ENCODE data around the gene GEMIN8. TPM values are rescaled to one million over a fixed set of nuclear protein-coding genes. Genes with fewer than 3 reads are reported as not detected.

Gene GEMIN8
- total RNA-seq, 4 donors from 2014 or later: 20.0 to 59.1 (median 31.7) TPM

GRCh38 chrX:14022019-14022418 lies 7.7 kb downstream of the GEMIN8 start:
- H3K4me1 ChIP-seq: no peaks in the 10 kb centered on the region
- intact Hi-C loops (cut with DNase I; ENCODE audit: low total_unique reads): no loop called here
- no peak overlapping the region for H3K27ac ChIP-seq
- no peak for TF ChIP-seq POLR2A (IDR thresholded peaks at IDR 0.05)
- TF ChIP-seq, protein P1, sequence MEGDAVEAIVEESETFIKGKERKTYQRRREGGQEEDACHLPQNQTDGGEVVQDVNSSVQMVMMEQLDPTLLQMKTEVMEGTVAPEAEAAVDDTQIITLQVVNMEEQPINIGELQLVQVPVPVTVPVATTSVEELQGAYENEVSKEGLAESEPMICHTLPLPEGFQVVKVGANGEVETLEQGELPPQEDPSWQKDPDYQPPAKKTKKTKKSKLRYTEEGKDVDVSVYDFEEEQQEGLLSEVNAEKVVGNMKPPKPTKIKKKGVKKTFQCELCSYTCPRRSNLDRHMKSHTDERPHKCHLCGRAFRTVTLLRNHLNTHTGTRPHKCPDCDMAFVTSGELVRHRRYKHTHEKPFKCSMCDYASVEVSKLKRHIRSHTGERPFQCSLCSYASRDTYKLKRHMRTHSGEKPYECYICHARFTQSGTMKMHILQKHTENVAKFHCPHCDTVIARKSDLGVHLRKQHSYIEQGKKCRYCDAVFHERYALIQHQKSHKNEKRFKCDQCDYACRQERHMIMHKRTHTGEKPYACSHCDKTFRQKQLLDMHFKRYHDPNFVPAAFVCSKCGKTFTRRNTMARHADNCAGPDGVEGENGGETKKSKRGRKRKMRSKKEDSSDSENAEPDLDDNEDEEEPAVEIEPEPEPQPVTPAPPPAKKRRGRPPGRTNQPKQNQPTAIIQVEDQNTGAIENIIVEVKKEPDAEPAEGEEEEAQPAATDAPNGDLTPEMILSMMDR (IDR thresholded peaks at IDR 0.05): no peak
- H3K9me3 ChIP-seq: no peaks in the 10 kb centered on the region
- H3K4me3 ChIP-seq: no peak overlapping the region
- H3K27me3 ChIP-seq: no peaks in the 10 kb centered on the region
- DNase-seq: no peak
- no peaks in the 10 kb centered on the region for H3K36me3 ChIP-seq

DNA sequence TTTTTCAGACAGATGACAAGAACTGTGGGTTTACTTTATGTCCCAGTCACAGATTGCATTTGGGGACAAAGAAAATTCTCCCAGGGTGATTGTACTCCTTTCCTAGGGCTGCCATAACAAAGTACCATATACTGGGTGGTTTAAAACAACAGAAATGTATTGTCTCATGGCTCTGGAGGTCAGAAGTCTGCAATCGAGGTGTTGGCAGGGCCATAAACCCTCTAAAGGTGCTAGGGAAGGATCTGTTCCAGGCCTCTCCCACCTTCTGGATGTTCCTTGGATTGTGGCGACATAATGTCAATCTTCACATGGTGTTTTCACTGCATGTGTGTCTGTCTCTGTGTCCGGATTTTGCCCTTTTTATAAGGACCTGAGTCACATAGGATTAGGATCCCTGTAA lies 12.3 kb downstream of the GEMIN8 start:
- Histone ChIP-seq H3K27ac (no peak overlapping the region), H3K4me1 (no peaks in the 10 kb centered on the region), H3K27me3 (no peaks in the 10 kb centered on the region), H3K9me3 (no peaks in the 10 kb centered on the region), H3K4me3 (no peak overlapping the region), H3K36me3 (no peaks in the 10 kb centered on the region)
- intact Hi-C loops (cut with DNase I; ENCODE audit: low total_unique reads): no loop called here
- TF ChIP-seq, protein P1 (IDR thresholded peaks at IDR 0.05): no peak
- TF ChIP-seq POLR2A (IDR thresholded peaks at IDR 0.05): no peak
- no peak for DNase-seq

DNA sequence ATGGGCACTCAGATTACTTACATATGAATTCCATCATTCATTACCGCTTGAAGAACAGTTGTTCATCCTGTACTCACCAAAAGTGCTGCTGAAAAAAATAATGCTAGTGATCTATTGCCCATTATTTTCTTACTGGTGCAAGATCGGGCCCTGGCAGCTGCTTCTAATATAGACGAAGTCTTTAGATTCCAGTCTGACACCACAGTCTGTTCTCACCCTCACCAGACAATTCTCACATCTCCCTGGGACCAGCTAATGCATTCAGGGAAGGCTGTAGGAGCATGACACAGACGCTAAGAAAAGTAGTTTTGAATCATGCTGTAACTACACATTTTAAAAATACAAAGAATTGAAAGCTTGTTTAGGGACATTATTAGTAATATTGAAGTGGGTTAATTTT lies 13.8 kb downstream of the GEMIN8 start:
- H3K27ac ChIP-seq: no peak overlapping the region
- intact Hi-C loops (cut with DNase I; ENCODE audit: low total_unique reads): no loop called here

DNA sequence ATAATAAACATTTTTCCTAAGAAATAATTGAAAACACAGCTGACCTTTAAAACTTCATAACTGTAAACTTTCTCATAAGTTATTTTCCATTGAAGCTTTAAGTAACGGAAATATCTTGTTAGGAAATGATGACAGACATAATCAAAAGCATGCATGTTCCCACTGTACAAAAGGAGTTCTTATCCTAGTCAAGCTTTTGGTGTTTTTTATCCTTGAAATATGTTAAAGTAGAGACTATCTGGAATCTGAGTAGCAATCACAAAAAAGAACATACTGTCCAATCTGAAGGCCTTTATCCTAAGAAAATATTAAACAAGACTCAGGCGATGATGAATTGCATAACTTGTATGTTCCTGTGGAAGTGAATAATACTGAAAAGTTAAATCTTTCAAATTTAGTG lies 14.4 kb downstream of the GEMIN8 start:
- Histone ChIP-seq H3K27ac (no peak overlapping the region), H3K4me1 (no peaks in the 10 kb centered on the region), H3K36me3 (no peaks in the 10 kb centered on the region), H3K9me3 (no peaks in the 10 kb centered on the region), H3K27me3 (no peaks in the 10 kb centered on the region), H3K4me3 (no peak overlapping the region)
- TF ChIP-seq POLR2A (IDR thresholded peaks at IDR 0.05): no peak
- TF ChIP-seq, protein P1 (IDR thresholded peaks at IDR 0.05): no peak
- intact Hi-C loops (cut with DNase I; ENCODE audit: low total_unique reads): no loop called here
- no peak for DNase-seq

More for the DNA sequence above, 13.8 kb downstream of the GEMIN8 start:
- H3K27me3 ChIP-seq: no peaks in the 10 kb centered on the region
- DNase-seq: no peak
- H3K9me3 ChIP-seq: no peaks in the 10 kb centered on the region
- no peaks in the 10 kb centered on the region for H3K4me1 ChIP-seq
- TF ChIP-seq POLR2A (IDR thresholded peaks at IDR 0.05): no peak
- TF ChIP-seq, protein P1 (IDR thresholded peaks at IDR 0.05): no peak
- H3K4me3 ChIP-seq: no peak overlapping the region
- no peaks in the 10 kb centered on the region for H3K36me3 ChIP-seq

DNA sequence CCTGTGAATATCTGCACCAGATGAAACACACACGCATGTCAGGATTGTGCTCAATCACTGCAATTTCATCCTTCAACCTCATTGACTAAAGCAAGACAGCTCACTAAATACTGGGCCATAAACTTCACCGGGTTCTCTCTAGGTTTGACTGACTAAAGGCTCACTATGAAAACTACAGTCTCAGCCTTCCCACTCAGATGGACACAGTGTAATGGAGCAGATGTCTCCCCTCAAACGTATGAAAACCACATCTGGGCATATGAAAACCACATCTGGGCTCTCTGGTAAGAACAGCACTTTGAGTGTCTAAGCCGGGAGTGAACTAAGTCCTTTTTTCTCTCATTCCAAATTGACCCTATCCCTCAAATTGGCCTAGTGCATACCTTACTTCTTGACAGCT lies 15.2 kb downstream of the GEMIN8 start:
- DNase-seq: no peak
- TF ChIP-seq, protein P1 (IDR thresholded peaks at IDR 0.05): no peak
- TF ChIP-seq POLR2A (IDR thresholded peaks at IDR 0.05): no peak
- Histone ChIP-seq H3K4me3 (no peak overlapping the region), H3K36me3 (no peaks in the 10 kb centered on the region), H3K9me3 (no peaks in the 10 kb centered on the region), H3K27me3 (no peaks in the 10 kb centered on the region), H3K27ac (no peak overlapping the region), H3K4me1 (no peaks in the 10 kb centered on the region)
- intact Hi-C loops (cut with DNase I; ENCODE audit: low total_unique reads): no loop called here
